ENCODE results near the gene JAG2. TPM values are rescaled to one million over a fixed set of nuclear protein-coding genes. Genes with fewer than 3 reads are reported as not detected.

Gene JAG2
- total RNA-seq, 1 donor = 0.86 TPM

GRCh38 chr14:105212541-105213300 is 44.1 kb upstream of the JAG2 start:
- DNase-seq (ENCODE audit: low read depth) = no peak
- H3K4me3 ChIP-seq (ENCODE audit: low read depth, low read length) = no peak overlapping the region
- no peak for TF ChIP-seq CTCF (IDR thresholded peaks at IDR 0.05; ENCODE audit: insufficient read depth, low read depth, low read length)

GRCh38 chr14:105211758-105212089 is 43.1 kb upstream of the JAG2 start:
- no peak overlapping the region for H3K4me3 ChIP-seq (ENCODE audit: low read depth, low read length)
- no peak for TF ChIP-seq CTCF (IDR thresholded peaks at IDR 0.05; ENCODE audit: insufficient read depth, low read depth, low read length)
- DNase-seq (ENCODE audit: low read depth) = no peak

- no peak for TF ChIP-seq CTCF (IDR thresholded peaks at IDR 0.05; ENCODE audit: insufficient read depth, low read depth, low read length)
- no peak for DNase-seq (ENCODE audit: low read depth)
- H3K4me3 ChIP-seq (ENCODE audit: low read depth, low read length) = no peak overlapping the region
Observed at GRCh38 chr14:105211086-105211757, 42.6 kb upstream of the JAG2 start.

- no peak overlapping the region for H3K4me3 ChIP-seq (ENCODE audit: low read depth, low read length)
- TF ChIP-seq CTCF (IDR thresholded peaks at IDR 0.05; ENCODE audit: insufficient read depth, low read depth, low read length) = no peak
- DNase-seq (ENCODE audit: low read depth) = no peak
Observed at GRCh38 chr14:105210266-105211025, 41.9 kb upstream of the JAG2 start.

GRCh38 chr14:105209646-105210045 is 41.1 kb upstream of the JAG2 start:
- no peak for TF ChIP-seq CTCF (IDR thresholded peaks at IDR 0.05; ENCODE audit: insufficient read depth, low read depth, low read length)
- DNase-seq (ENCODE audit: low read depth) = no peak
- no peak overlapping the region for H3K4me3 ChIP-seq (ENCODE audit: low read depth, low read length)

GRCh38 chr14:105209091-105209490 is 40.5 kb upstream of the JAG2 start:
- H3K4me3 ChIP-seq (ENCODE audit: low read depth, low read length) = no peak overlapping the region
- no peak for TF ChIP-seq CTCF (IDR thresholded peaks at IDR 0.05; ENCODE audit: insufficient read depth, low read depth, low read length)
- DNase-seq (ENCODE audit: low read depth) = no peak

Data from fibroblast of villous mesenchyme (primary cell).